BJ (cell line): ENCODE data around the gene TAS2R8. TPM values are rescaled to one million over a fixed set of nuclear protein-coding genes. Genes with fewer than 3 reads are reported as not detected.

Experiments used
- CTCF ChIA-PET: fragments of 350-600 bp; formaldehyde crosslinking; extraction: SDS; loops from one replicate; lab custom pipeline; 2021; ENCODE audit warnings: antibody characterized with exemption, inconsistent platforms; lab: Yijun Ruan, JAX
- POLR2A ChIA-PET: fragments of 300-600 bp; sonication (Branson Sonifier 250); formaldehyde crosslinking; extraction: SDS; loops from one replicate; lab custom pipeline; 2021; ENCODE audit warnings: antibody characterized with exemption; lab: Charles Lee
- DNase-seq: peaks from one replicate; pipeline ENCODE4 v3.0.0-alpha.2; 2011; ENCODE audit warnings: low read depth
- H3K27me3 ChIP-seq: 2 replicates; pipeline ENCODE4 v1.6.0; 2011; ENCODE audit warnings: low read length; ENCODE audit not compliant: control insufficient read depth, insufficient read depth
- H3K36me3 ChIP-seq: 2 replicates; pipeline ENCODE4 v1.5.1; 2011; ENCODE audit warnings: low read length; ENCODE audit not compliant: control insufficient read depth, insufficient read depth
- H3K4me3 ChIP-seq: 2 replicates; pipeline ENCODE4 v1.5.1; 2011; ENCODE audit warnings: low read depth, mild to moderate bottlenecking, control low read depth, low read length
- polyA plus RNA-seq: library from polyadenylated mRNA; depleted of rRNA; stranded (reverse); fragments of >200 nt; gene quantifications from 2 replicates; pipeline ENCODE4 v1.2.3, GENCODE V29; 2011; rRNA removed
- small RNA-seq: library from RNA; depleted of rRNA; stranded (forward); fragments of <200 nt; gene quantifications from one replicate; pipeline ENCODE3, GENCODE V24; 2012; ENCODE audit warnings: low replicate concordance, low read depth; ENCODE audit not compliant: insufficient read length
- TF ChIP-seq, protein P1 (sequence below): IDR thresholded peaks from 2 replicates; pipeline ENCODE4 v1.5.1; 2011; ENCODE audit warnings: low read depth, mild to moderate bottlenecking, control low read depth, inconsistent platforms, low read length, moderate library complexity; ENCODE audit not compliant: insufficient read depth

TAS2R8 gene
- polyA plus RNA-seq, 1 experiment = not detected

DNA sequence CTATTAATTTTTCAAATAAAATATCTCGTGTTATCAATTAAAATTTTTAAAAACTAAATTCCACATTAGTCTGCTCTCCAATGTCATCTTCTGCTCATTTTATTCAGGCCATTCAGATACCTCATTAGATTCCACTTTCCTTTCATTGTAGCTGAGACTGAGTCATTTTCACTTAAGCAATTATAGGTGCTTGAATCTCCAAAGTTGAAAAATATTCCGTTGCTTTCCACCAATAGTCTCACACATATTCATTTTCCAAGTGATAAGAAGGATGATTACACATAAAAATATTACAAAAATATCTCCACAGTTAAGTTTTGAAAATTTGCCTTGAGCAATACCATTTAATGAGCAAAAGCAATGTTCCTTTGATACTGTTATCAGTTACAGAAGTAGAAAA lies 47.4 kb downstream of the TAS2R8 start:
- Histone ChIP-seq H3K4me3 (no peak overlapping the region), H3K27me3 (peaks cover 2% of the 10 kb centered on the region; the same call in 1 of the 2 replicates), H3K36me3 (no peaks in the 10 kb centered on the region)
- ChIA-PET CTCF (interaction anchor here (0.6 to 1.5 kb wide), 2 partner anchors 9 to 440 kb away, joined by 3 to 9 read pairs; no protein-coding TSS in a partner anchor), POLR2A (no interaction called here)
- TF ChIP-seq, protein P1, sequence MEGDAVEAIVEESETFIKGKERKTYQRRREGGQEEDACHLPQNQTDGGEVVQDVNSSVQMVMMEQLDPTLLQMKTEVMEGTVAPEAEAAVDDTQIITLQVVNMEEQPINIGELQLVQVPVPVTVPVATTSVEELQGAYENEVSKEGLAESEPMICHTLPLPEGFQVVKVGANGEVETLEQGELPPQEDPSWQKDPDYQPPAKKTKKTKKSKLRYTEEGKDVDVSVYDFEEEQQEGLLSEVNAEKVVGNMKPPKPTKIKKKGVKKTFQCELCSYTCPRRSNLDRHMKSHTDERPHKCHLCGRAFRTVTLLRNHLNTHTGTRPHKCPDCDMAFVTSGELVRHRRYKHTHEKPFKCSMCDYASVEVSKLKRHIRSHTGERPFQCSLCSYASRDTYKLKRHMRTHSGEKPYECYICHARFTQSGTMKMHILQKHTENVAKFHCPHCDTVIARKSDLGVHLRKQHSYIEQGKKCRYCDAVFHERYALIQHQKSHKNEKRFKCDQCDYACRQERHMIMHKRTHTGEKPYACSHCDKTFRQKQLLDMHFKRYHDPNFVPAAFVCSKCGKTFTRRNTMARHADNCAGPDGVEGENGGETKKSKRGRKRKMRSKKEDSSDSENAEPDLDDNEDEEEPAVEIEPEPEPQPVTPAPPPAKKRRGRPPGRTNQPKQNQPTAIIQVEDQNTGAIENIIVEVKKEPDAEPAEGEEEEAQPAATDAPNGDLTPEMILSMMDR = no peak
- DNase-seq = no peak

DNA sequence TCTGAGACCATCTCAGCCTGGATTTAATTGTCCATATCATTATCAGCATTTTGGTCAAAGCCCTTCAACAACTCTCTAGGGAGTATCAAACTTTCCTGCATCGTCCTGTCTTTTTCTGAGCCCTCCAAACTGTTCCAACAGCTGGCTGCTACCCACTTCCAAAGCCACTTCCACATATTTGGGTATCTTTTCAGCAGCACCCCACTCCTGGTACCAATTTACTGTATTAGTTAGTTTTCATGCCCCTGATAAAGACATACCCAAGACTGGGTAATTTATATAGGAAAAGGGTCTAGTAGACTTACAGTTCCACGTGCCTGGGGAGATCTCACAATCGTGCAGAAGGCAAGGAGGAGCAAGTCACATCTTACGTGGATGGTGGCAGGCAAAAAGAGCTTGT lies 50.9 kb downstream of the TAS2R8 start:
- no peaks in the 10 kb centered on the region for H3K27me3 ChIP-seq
- DNase-seq = no peak
- no peaks in the 10 kb centered on the region for H3K36me3 ChIP-seq
- ChIA-PET POLR2A (no interaction called here), CTCF (no interaction called here)
- TF ChIP-seq, protein P1 = no peak
- no peak overlapping the region for H3K4me3 ChIP-seq

Small RNAs within 50 kb of the gene (small RNA-seq; reads per million reads assigned to genes)
- gene PRR4 = not detected

Other genes with a start within 250 kb of the TAS2R8 start
- 10.0 and 24.6 TPM in 2 replicates for gene MAGOHB, start 193.7 kb downstream of the TAS2R8 start, polyA plus RNA-seq
- 0.74 and 0.92 TPM in 2 replicates for gene STYK1, start 133.2 kb downstream of the TAS2R8 start, polyA plus RNA-seq
- gene YBX3, start 84.0 kb downstream of the TAS2R8 start, polyA plus RNA-seq = 81.4 and 142 TPM in 2 replicates
- gene TAS2R7, start 4.7 kb downstream of the TAS2R8 start, polyA plus RNA-seq = not detected in 2 replicates
- gene TAS2R9, start 2.9 kb upstream of the TAS2R8 start, polyA plus RNA-seq = not detected in 2 replicates
- gene TAS2R10, start 19.1 kb upstream of the TAS2R8 start, polyA plus RNA-seq = 0.07 and 0.17 TPM in 2 replicates
- gene PRR4, start 42.2 kb upstream of the TAS2R8 start, polyA plus RNA-seq = 2.6 and 4.2 TPM in 2 replicates
- 3.0 and 3.4 TPM in 2 replicates for gene PRH1, start 77.0 kb upstream of the TAS2R8 start, polyA plus RNA-seq
- 0.10 TPM in 1 of 2 replicates, not detected in the other for gene TAS2R13, start 102.3 kb upstream of the TAS2R8 start, polyA plus RNA-seq
- gene PRH2, start 122.0 kb upstream of the TAS2R8 start, polyA plus RNA-seq = 0.18 TPM in 1 of 2 replicates, not detected in the other
- 0.56 and 1.3 TPM in 2 replicates for gene TAS2R14, start 132.0 kb upstream of the TAS2R8 start, polyA plus RNA-seq
- 0.12 TPM in 1 of 2 replicates, not detected in the other for gene TAS2R50, start 179.6 kb upstream of the TAS2R8 start, polyA plus RNA-seq
- gene TAS2R20, start 191.0 kb upstream of the TAS2R8 start, polyA plus RNA-seq = 0.29 and 0.64 TPM in 2 replicates
- 0.33 and 0.48 TPM in 2 replicates for gene TAS2R19, start 215.3 kb upstream of the TAS2R8 start, polyA plus RNA-seq
- gene TAS2R31, start 224.1 kb upstream of the TAS2R8 start, polyA plus RNA-seq = 0.29 and 0.55 TPM in 2 replicates